DND-41 (cell line): ENCODE measurements around the gene ABITRAM.

ENCODE experiments used
- EZH2 ChIP-seq: IDR thresholded peaks from 3 replicates; pipeline ENCODE4 v1.6.1; 2012; ENCODE audit warnings: borderline replicate concordance, low read depth, mild to moderate bottlenecking, moderate library complexity, low read length, inconsistent platforms; ENCODE audit not compliant: severe bottlenecking
- TF ChIP-seq, protein P1 (sequence below): IDR thresholded peaks from 2 replicates; pipeline ENCODE4 v1.5.1; 2012; ENCODE audit warnings: borderline replicate concordance, low read length, moderate library complexity, mild to moderate bottlenecking; ENCODE audit not compliant: poor library complexity, severe bottlenecking; ENCODE audit errors: extremely low read depth

DNA sequence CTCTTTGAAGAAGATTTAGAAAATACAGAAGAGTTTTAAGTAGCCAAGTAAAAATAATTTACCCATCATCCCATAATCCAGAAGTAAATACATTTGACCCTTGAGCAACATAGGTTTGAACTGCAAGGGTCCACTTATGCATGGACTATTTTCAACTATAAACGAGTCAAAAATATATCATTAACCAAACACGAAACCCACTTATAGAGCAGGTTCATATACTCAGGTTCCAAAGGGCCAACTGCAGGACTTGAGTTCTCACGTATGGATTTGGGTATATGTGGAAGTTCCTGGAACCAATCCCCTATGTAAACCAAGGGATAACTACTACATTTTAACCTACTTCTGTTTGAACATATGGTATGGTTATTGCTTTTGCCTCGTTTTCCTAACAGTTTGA, 5.8 kb downstream of the ABITRAM start:
- TF ChIP-seq, protein P1, sequence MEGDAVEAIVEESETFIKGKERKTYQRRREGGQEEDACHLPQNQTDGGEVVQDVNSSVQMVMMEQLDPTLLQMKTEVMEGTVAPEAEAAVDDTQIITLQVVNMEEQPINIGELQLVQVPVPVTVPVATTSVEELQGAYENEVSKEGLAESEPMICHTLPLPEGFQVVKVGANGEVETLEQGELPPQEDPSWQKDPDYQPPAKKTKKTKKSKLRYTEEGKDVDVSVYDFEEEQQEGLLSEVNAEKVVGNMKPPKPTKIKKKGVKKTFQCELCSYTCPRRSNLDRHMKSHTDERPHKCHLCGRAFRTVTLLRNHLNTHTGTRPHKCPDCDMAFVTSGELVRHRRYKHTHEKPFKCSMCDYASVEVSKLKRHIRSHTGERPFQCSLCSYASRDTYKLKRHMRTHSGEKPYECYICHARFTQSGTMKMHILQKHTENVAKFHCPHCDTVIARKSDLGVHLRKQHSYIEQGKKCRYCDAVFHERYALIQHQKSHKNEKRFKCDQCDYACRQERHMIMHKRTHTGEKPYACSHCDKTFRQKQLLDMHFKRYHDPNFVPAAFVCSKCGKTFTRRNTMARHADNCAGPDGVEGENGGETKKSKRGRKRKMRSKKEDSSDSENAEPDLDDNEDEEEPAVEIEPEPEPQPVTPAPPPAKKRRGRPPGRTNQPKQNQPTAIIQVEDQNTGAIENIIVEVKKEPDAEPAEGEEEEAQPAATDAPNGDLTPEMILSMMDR: no peak
- no peak for TF ChIP-seq EZH2
